A549 treated with ZK216348 at 1 μM for 4 hours (cell line): ENCODE measurements around the gene OVOL1. TPM values are rescaled to one million over a fixed set of nuclear protein-coding genes. Genes with fewer than 3 reads are reported as not detected.

ENCODE experiments used
- total RNA-seq: library from RNA; stranded (reverse); fragments of 200-300 nt; extraction: Qiagen RNA extraction; gene quantifications from 5 replicates; pipeline ENCODE4 v1.2.3, GENCODE V29; 2022; ENCODE audit warnings: low read depth

OVOL1 gene
- 0.08 to 0.15 TPM (median 0.09 TPM) in 3 of 5 replicates, not detected in the others for total RNA-seq

GRCh38 chr11:65786786-65787636, at the start of gene OVOL1:
TSS of gene OVOL1 (plus strand) at chr11:65787063. CDS start at chr11:65787374, 311 bp downstream.

GRCh38 chr11:65780770-65781151, 6.1 kb upstream of the OVOL1 start, which contains the start of gene AP5B1:
TSS of gene AP5B1 (minus strand) at chr11:65780976. CDS start at chr11:65780591, 385 bp downstream.

GRCh38 chr11:65833297-65834030, 46.6 kb downstream of the OVOL1 start, which contains the start of gene SNX32:
TSS of gene SNX32 (plus strand) at chr11:65833963. CDS start at chr11:65834066, 103 bp downstream.

Other genes starting within 250 kb of the OVOL1 start
- 67.5 to 157 TPM (median 130 TPM) in 5 replicates for gene LTBP3, start 228.7 kb upstream of the OVOL1 start, total RNA-seq
- 60.7 to 80.8 TPM (median 71.8 TPM) in 5 replicates for gene ZNRD2, start 216.6 kb upstream of the OVOL1 start, total RNA-seq
- 20.9 to 62.5 TPM (median 57.0 TPM) in 5 replicates for gene FAM89B, start 214.5 kb upstream of the OVOL1 start, total RNA-seq
- 25.8 to 50.8 TPM (median 45.7 TPM) in 5 replicates for gene EHBP1L1, start 211.0 kb upstream of the OVOL1 start, total RNA-seq
- 0.22 to 2.3 TPM (median 0.94 TPM) in 4 of 5 replicates, not detected in the other for gene KCNK7, start 191.3 kb upstream of the OVOL1 start, total RNA-seq
- gene MAP3K11, start 172.8 kb upstream of the OVOL1 start, total RNA-seq: 25.9 to 57.4 TPM (median 50.9 TPM) in 5 replicates
- gene PCNX3, start 171.3 kb upstream of the OVOL1 start, total RNA-seq: 19.9 to 40.4 TPM (median 37.0 TPM) in 5 replicates
- gene SIPA1, start 149.0 kb upstream of the OVOL1 start, total RNA-seq: 7.6 to 22.6 TPM (median 19.8 TPM) in 5 replicates
- 54.3 to 80.3 TPM (median 76.8 TPM) in 5 replicates for gene RELA, start 124.1 kb upstream of the OVOL1 start, total RNA-seq
- 35.6 to 53.4 TPM (median 50.5 TPM) in 5 replicates for gene KAT5, start 74.8 kb upstream of the OVOL1 start, total RNA-seq
- gene RNASEH2C, start 66.3 kb upstream of the OVOL1 start, total RNA-seq: 23.0 to 58.3 TPM (median 43.6 TPM) in 5 replicates
- gene AP5B1, start 6.1 kb upstream of the OVOL1 start, total RNA-seq: 6.0 to 13.9 TPM (median 11.2 TPM) in 5 replicates
- gene SNX32, start 46.9 kb downstream of the OVOL1 start, total RNA-seq: not detected in 5 replicates
- 1,889 to 2,400 TPM (median 2,225 TPM) in 5 replicates for gene CFL1, start 71.1 kb downstream of the OVOL1 start, total RNA-seq
- 23.9 to 43.5 TPM (median 31.9 TPM) in 5 replicates for gene MUS81, start 73.4 kb downstream of the OVOL1 start, total RNA-seq
- gene EFEMP2, start 85.7 kb downstream of the OVOL1 start, total RNA-seq: 0.92 to 1.8 TPM (median 1.4 TPM) in 5 replicates
- gene CTSW, start 92.8 kb downstream of the OVOL1 start, total RNA-seq: 0.20 TPM in 1 of 5 replicates, not detected in the others
- gene FIBP, start 101.4 kb downstream of the OVOL1 start, total RNA-seq: 62.6 to 93.4 TPM (median 84.9 TPM) in 5 replicates
- 20.0 to 52.5 TPM (median 49.0 TPM) in 5 replicates for gene CCDC85B, start 103.6 kb downstream of the OVOL1 start, total RNA-seq
- 132 to 214 TPM (median 155 TPM) in 5 replicates for gene FOSL1, start 113.3 kb downstream of the OVOL1 start, total RNA-seq
- gene C11orf68, start 132.0 kb downstream of the OVOL1 start, total RNA-seq: 27.1 to 54.3 TPM (median 50.1 TPM) in 5 replicates
- 158 to 325 TPM (median 225 TPM) in 5 replicates for gene DRAP1, start 132.4 kb downstream of the OVOL1 start, total RNA-seq
- not detected in 5 replicates for gene TSGA10IP, start 158.4 kb downstream of the OVOL1 start, total RNA-seq
- gene SART1, start 174.7 kb downstream of the OVOL1 start, total RNA-seq: 43.2 to 70.5 TPM (median 61.2 TPM) in 5 replicates
- gene EIF1AD, start 215.1 kb downstream of the OVOL1 start, total RNA-seq: 36.9 to 46.3 TPM (median 39.5 TPM) in 5 replicates
- gene BANF1, start 215.4 kb downstream of the OVOL1 start, total RNA-seq: 370 to 493 TPM (median 487 TPM) in 5 replicates
- gene CST6, start 224.9 kb downstream of the OVOL1 start, total RNA-seq: not detected in 5 replicates
- gene CATSPER1, start 239.4 kb downstream of the OVOL1 start, total RNA-seq: 1.2 to 2.4 TPM (median 2.1 TPM) in 5 replicates